ENCODE results near the gene LAMC3.

LAMC3 gene

DNA sequence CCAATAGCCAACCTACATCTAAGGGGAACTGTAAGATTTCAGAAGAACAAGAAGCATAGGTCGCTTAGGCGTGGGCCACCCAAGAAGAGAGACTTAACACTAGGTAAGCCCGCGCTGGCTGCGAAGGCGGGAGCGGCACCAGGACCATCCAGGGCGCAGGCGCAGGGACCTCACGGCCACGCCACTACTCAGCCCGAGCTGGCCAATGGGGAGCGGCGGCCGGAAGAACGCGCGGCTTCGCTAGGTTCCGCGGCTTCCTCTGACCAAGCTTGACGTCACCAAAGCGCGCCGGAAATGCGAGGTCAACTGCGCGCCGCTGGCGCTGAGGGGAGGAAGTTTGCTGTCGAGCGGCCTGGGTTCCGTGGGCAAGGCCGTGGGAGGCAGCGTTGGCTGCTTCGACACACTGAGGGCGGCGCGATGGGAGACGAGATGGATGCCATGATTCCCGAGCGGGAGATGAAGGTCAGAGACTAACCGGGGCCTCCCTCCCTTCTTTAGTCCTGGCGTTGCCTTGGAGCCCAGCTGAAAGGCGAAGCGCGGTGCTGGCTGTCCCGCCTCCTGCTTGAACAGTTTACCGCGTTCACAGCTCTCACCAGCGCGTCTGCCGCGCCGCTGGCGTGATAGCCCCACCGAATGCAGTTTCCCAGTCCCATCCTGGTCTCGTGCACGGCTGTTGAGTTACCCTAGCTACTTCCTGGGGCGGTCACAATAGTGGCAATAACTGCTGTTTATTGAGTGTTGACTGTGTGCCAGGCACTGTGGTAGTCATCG, 116.5 kb downstream of the LAMC3 start, which contains the start of gene NUP214:
TSS of gene NUP214 (plus strand) at position 299 of the 771 bp plus-strand sequence. CDS start at position 418, 119 bp downstream.
- peak; percentile 93 for DNase-seq

GRCh38 chr9:131126059-131126426, 117.1 kb downstream of the LAMC3 start:
- DNase-seq: no peak

GRCh38 chr9:131129183-131129582, 120.2 kb downstream of the LAMC3 start:
- no peak for DNase-seq

DNA sequence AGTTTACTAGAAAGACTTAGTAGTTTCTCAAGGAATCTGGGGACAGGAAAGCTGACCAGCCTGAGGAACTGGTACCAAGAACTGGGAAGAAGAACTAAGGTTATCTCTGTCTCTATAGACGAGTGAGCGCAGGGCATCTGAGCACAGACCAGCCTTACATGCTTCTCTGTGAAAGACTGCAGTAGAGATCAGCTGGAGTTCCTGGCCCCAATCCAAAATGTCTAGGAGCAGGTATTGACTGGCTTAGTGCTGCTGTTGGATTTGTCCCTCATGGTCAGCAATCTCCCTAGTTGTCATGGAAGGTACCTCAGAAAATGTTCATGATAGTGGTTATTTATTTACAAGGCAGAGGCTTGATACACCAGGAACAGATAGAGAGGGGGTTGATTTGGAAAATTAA, 129.7 kb downstream of the LAMC3 start:
- no peak for DNase-seq

GRCh38 chr9:131140112-131140511, 131.1 kb downstream of the LAMC3 start:
- no peak for DNase-seq

DNA sequence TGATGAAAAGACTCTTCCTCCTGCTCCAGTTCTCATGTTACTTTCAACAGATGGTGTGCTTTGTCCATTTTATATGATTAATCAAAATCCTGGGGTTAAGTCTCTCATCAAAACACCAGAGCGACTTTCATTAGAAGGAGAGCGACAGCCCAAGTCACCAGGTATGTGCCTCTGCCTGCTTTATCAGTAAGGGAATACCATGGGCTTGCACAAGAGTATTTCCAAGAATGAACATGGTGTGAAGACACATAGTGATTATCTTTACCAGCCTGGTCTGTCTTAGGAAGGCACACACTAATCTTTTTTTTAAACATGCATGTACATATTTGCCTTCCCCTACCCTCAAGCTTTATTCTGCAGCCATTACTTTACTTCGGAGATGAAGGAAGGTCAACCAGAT, 131.6 kb downstream of the LAMC3 start:
- no peak for DNase-seq

DNA sequence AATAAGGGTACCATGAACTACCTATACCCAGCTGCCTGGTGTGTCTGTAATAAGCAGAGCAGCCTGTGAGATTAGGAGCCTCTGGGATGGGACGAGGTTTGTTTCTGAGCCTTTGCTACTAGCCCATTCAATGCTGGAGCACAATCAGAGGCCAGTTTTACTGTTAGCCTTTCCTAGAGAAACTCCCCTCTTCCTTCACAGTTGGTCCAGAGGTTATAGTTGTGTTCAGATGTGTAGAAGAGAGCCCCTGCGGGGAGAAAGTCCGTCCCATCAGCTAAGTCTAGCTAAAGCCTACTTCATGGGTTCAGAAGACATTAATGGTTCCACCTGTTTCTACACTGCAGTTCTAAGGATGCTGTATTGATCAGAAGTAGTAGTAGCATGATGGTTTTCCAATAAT, 133.2 kb downstream of the LAMC3 start:
- no peak for DNase-seq
